Nephron (organoid): ENCODE data around the gene MROH8.

Source experiments
- H3K27ac Mint-ChIP-seq, 3 experiments: 2 replicates each; pipeline ENCODE4 v1.8.0; 2020; ENCODE audit warnings: mixed read lengths in 3 of 3, mild to moderate bottlenecking in 2 of 3, moderate library complexity in 1 of 3
- H3K27me3 Mint-ChIP-seq: 2 replicates; pipeline ENCODE4 v1.8.0; 2021; ENCODE audit warnings: low read depth, mild to moderate bottlenecking, moderate library complexity, mixed read lengths
- H3K36me3 Mint-ChIP-seq: 2 replicates; pipeline ENCODE4 v1.8.0; 2020; ENCODE audit warnings: low read depth, mixed read lengths
- H3K4me1 Mint-ChIP-seq: 2 replicates; pipeline ENCODE4 v1.8.0; 2020; ENCODE audit warnings: mixed read lengths
- H3K4me3 Mint-ChIP-seq, 3 experiments: 2 replicates each; pipeline ENCODE4 v1.8.0; 2020; ENCODE audit warnings: mild to moderate bottlenecking in 3 of 3, mixed read lengths in 3 of 3, moderate library complexity in 2 of 3
- H3K9me3 Mint-ChIP-seq: 2 replicates; pipeline ENCODE4 v1.8.0; 2020; ENCODE audit warnings: mixed read lengths
- CTCF ChIP-seq, 3 experiments: fragments of 200-600 bp; sonication (generic); IDR thresholded peaks; one replicate each; pipeline ENCODE4 v1.5.0; 2021; ENCODE audit warnings: antibody characterized with exemption in 3 of 3; ENCODE audit not compliant: unreplicated experiment in 3 of 3

The MROH8 gene

DNA sequence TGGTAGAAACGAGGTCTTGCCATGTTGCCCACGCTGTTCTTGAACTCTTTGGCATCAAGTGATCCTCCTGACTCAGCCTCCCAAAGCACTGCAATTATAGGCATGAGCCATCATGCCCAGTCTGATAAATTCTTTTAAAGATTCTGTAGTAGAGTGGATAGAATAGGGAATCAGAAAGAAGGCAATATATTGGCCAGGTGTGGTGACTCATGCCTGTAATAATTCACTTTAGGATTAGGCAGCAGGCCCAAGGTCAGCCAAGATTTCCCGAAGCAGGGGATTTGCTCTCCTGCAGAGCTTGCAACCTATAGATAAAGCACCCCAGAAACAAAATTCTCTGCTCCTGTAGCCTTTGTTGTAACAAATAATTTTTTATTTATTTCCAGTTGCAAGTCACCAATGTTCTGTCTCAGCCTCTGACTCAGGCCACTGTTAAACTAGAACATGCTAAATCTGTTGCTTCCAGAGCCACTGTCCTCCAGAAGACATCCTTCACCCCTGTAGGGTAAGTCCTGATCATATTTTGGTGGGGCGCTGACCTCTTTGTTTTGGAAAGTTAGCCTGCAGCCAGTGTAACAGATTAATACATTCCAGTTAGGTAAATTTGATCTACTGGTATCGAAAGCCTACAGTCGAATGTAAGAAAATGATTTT lies 30.4 kb upstream of the MROH8 start:
- Mint-ChIP-seq H3K4me3 (no peak overlapping the region), H3K27ac (no peak overlapping the region), H3K4me1 (peaks cover 14% of the 10 kb centered on the region), H3K36me3 (peaks cover 58% of the 10 kb centered on the region), H3K27me3 (no peaks in the 10 kb centered on the region), H3K9me3 (no peaks in the 10 kb centered on the region)
- TF ChIP-seq CTCF (IDR thresholded peaks at IDR 0.05; ENCODE audit: unreplicated experiment in 3 of 3): no peak

DNA sequence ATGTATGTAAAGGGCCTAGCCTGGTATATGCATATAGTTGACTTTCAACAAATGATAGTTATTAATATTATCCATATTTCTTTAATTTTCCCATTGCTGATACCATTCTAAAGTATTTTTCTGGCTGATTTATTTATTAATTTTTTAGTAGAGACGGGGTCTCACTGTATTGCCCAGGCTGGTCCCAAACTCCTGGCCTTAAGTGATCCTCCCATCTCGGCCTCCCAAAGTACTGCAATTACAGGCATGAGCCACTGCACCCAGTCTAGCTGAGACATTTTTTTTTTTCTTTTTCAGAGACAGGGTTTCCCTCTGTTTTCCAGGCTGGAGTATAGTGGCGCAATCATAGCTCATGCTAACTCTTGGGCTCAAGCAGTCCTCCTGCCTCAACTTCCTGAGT lies 29.8 kb upstream of the MROH8 start:
- Mint-ChIP-seq H3K4me1 (peaks cover 15% of the 10 kb centered on the region), H3K36me3 (peaks cover 58% of the 10 kb centered on the region), H3K27ac (no peak overlapping the region), H3K27me3 (no peaks in the 10 kb centered on the region), H3K4me3 (no peak overlapping the region), H3K9me3 (no peaks in the 10 kb centered on the region)
- TF ChIP-seq CTCF (IDR thresholded peaks at IDR 0.05; ENCODE audit: unreplicated experiment in 3 of 3): no peak

GRCh38 chr20:37207171-37207570 lies 27.8 kb upstream of the MROH8 start:
- no peak overlapping the region for H3K4me3 Mint-ChIP-seq
- H3K9me3 Mint-ChIP-seq: no peaks in the 10 kb centered on the region
- H3K4me1 Mint-ChIP-seq: peaks cover 21% of the 10 kb centered on the region
- no peaks in the 10 kb centered on the region for H3K27me3 Mint-ChIP-seq
- no peak for TF ChIP-seq CTCF (IDR thresholded peaks at IDR 0.05; ENCODE audit: unreplicated experiment in 3 of 3)
- H3K27ac Mint-ChIP-seq: no peak overlapping the region
- peaks cover 55% of the 10 kb centered on the region for H3K36me3 Mint-ChIP-seq

DNA sequence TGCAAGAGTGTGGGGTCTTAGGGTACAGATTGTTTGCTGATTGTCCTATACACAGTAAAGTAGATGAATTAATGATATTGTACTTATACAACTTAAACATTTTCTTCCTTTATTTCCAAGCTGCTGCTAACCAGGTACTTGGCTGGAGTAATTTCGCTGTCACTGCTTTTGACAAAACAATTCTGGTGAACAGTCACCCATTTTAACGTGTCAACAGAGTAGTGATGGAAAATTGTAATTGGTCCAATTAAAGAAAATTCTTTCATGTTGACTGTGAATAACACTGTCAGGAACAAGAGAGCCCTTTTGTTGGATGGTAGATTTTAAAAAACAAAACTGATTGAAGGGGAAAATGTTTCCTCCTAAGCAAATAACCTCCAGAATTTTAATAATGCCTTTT lies 26.4 kb upstream of the MROH8 start:
- TF ChIP-seq CTCF (IDR thresholded peaks at IDR 0.05; ENCODE audit: unreplicated experiment in 3 of 3): no peak
- peaks cover 56% of the 10 kb centered on the region for H3K36me3 Mint-ChIP-seq

DNA sequence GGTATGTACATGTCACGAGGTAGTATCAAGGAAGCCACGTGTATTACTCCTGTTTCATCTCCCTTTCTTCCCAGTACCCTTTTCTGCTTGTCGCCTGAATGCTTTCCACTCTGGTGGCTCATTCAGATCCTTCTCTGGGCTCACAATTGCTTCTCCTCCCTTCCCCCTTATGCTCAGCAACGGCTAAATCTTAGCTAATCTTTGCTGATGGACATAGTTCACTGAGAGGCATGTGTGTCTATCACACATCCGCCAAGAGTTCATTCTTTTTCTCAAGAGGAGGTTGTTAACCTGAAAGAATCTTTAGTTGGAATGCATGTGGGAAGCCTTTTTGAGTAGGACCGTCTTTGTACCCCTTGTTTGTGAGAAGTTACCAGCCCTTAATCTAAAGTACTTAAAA lies 25.8 kb upstream of the MROH8 start:
- Mint-ChIP-seq H3K27ac (peak overlapping the region in 1 of 3 experiments; percentile 5), H3K27me3 (no peaks in the 10 kb centered on the region), H3K9me3 (no peaks in the 10 kb centered on the region), H3K36me3 (peaks cover 63% of the 10 kb centered on the region), H3K4me1 (peaks cover 38% of the 10 kb centered on the region), H3K4me3 (no peak overlapping the region)
- TF ChIP-seq CTCF (IDR thresholded peaks at IDR 0.05; ENCODE audit: unreplicated experiment in 3 of 3): no peak

More for the DNA sequence above, 26.4 kb upstream of the MROH8 start:
- H3K4me1 Mint-ChIP-seq: peaks cover 34% of the 10 kb centered on the region
- H3K27ac Mint-ChIP-seq: no peak overlapping the region
- H3K9me3 Mint-ChIP-seq: no peaks in the 10 kb centered on the region
- no peaks in the 10 kb centered on the region for H3K27me3 Mint-ChIP-seq
- no peak overlapping the region for H3K4me3 Mint-ChIP-seq

DNA sequence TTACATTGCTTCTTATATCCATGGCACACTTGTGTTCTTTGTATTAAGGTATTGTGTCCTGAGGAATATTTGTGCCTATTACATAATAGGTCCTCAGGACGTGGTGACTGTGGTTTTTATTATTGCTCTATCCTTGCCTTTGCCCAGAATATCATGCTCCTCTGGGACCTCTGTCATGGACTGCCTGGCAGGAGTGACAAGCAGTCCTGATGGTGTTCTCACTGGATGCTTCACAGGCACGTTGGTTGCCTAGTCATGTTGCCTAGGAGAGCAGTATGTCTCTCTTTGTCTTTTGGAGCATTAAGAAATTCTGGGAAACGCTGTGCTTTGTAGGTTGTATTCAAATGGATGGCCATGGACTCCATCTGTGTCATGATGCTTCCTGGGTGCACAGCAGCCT lies 24.7 kb upstream of the MROH8 start:
- H3K4me1 Mint-ChIP-seq: peaks cover 43% of the 10 kb centered on the region

More for the DNA sequence above, 24.7 kb upstream of the MROH8 start:
- TF ChIP-seq CTCF (IDR thresholded peaks at IDR 0.05; ENCODE audit: unreplicated experiment in 3 of 3): no peak
- Mint-ChIP-seq H3K36me3 (peaks cover 65% of the 10 kb centered on the region), H3K27me3 (no peaks in the 10 kb centered on the region), H3K4me3 (no peak overlapping the region), H3K9me3 (no peaks in the 10 kb centered on the region), H3K27ac (no peak overlapping the region)
